Keratinocyte (primary cell): ENCODE results near the gene APLP2. TPM values are rescaled to one million over a fixed set of nuclear protein-coding genes. Genes with fewer than 3 reads are reported as not detected.

Experiments
- DNase-seq: peaks from one replicate; pipeline ENCODE4 v3.0.0-alpha.2; 2011; ENCODE audit warnings: low read depth, missing footprints, low spot score
- FAIRE-seq: peaks from 2 replicates; lab custom pipeline; 2011; peaks lifted over from hg19 to GRCh38; lab: Jason Lieb, UNC
- H2AFZ ChIP-seq: 2 replicates; pipeline ENCODE4 v1.6.0; 2012; ENCODE audit warnings: low read length, control low read depth, inconsistent platforms; ENCODE audit not compliant: control insufficient read depth
- H3K27ac ChIP-seq: 2 replicates; pipeline ENCODE4 v1.5.1; 2011; ENCODE audit warnings: low read length; ENCODE audit not compliant: control insufficient read depth, insufficient read depth
- H3K27me3 ChIP-seq: 3 replicates; pipeline ENCODE4 v1.6.0; 2011; ENCODE audit warnings: low read length; ENCODE audit not compliant: control insufficient read depth, insufficient read depth; ENCODE audit errors: extremely low read depth
- H3K36me3 ChIP-seq, 2 experiments: 2 replicates in 1 of 2; 3 replicates in 1 of 2; pipeline ENCODE4 v1.5.1; 2011; ENCODE audit warnings: low read length in 2 of 2, mild to moderate bottlenecking in 1 of 2; ENCODE audit not compliant: control insufficient read depth in 2 of 2, insufficient read depth in 2 of 2; ENCODE audit errors: extremely low read depth in 1 of 2
- H3K4me1 ChIP-seq: 3 replicates; pipeline ENCODE4 v1.5.1; 2011; ENCODE audit warnings: low read length; ENCODE audit not compliant: control insufficient read depth, insufficient read depth; ENCODE audit errors: extremely low read depth
- H3K4me2 ChIP-seq: 3 replicates; pipeline ENCODE4 v1.6.0; 2011; ENCODE audit warnings: low read depth, low read length; ENCODE audit not compliant: control insufficient read depth, insufficient read depth; ENCODE audit errors: extremely low read depth
- H3K4me3 ChIP-seq, 3 experiments: fragments of 200-600 bp in 1 of 3; sonication (generic) in 1 of 3; 2 replicates in 2 of 3; 3 replicates in 1 of 3; pipeline ENCODE4 v1.5.1; 2011 to 2016; ENCODE audit warnings: low read length in 3 of 3, mild to moderate bottlenecking in 3 of 3, control low read depth in 2 of 3, inconsistent platforms in 1 of 3, low read depth in 1 of 3, mixed read lengths in 1 of 3, mixed run types in 1 of 3, moderate library complexity in 1 of 3; ENCODE audit not compliant: control insufficient read depth in 2 of 3, insufficient read depth in 2 of 3; ENCODE audit errors: extremely low read depth in 1 of 3
- H3K79me2 ChIP-seq: 2 replicates; pipeline ENCODE4 v1.6.0; 2012; ENCODE audit warnings: low read length; ENCODE audit not compliant: control insufficient read depth, insufficient read depth
- H3K9ac ChIP-seq: 3 replicates; pipeline ENCODE4 v1.6.0; 2011; ENCODE audit warnings: low read length; ENCODE audit not compliant: control insufficient read depth, insufficient read depth; ENCODE audit errors: extremely low read depth
- H3K9me1 ChIP-seq: 3 replicates; pipeline ENCODE4 v1.6.0; 2011; ENCODE audit warnings: low read length; ENCODE audit not compliant: control insufficient read depth, insufficient read depth; ENCODE audit errors: extremely low read depth
- H3K9me3 ChIP-seq: 2 replicates; pipeline ENCODE4 v1.5.1; 2012; ENCODE audit warnings: low read depth, low read length; ENCODE audit not compliant: control insufficient read depth
- H4K20me1 ChIP-seq: 3 replicates; pipeline ENCODE4 v1.6.0; 2011; ENCODE audit warnings: low read length; ENCODE audit not compliant: control insufficient read depth, insufficient read depth; ENCODE audit errors: extremely low read depth
- EZH2 ChIP-seq: IDR thresholded peaks from one replicate; pipeline ENCODE4 v1.6.1; 2012; ENCODE audit warnings: inconsistent platforms, mild to moderate bottlenecking, low read length, moderate library complexity
- dilution Hi-C: fragments of 300-500 bp; cut with MboI; formaldehyde crosslinking; loops from one replicate; pipeline ENCODE4 v1.7.0; 2020; ENCODE audit warnings: low sequenced_read_pairs; ENCODE audit not compliant: extremely low pct_ligation_motif_present
- polyA plus RNA-seq, 5 experiments: library from polyadenylated mRNA; depleted of rRNA in 3 of 5; stranded (reverse) in 3 of 5; stranded (forward) in 1 of 5; unstranded in 1 of 5; fragments of >200 nt; gene quantifications; 1 replicate in 1 of 5; 2 replicates in 3 of 5; 3 replicates in 1 of 5; pipeline versions ENCODE4 v1.2.1 to v1.2.3, GENCODE V29; 2011 to 2012; ENCODE audit warnings: missing spikeins in 2 of 5, low read depth in 1 of 5, low replicate concordance in 1 of 5
- TF ChIP-seq, protein P1 (sequence below), 3 experiments: IDR thresholded peaks in 1 of 3; conservative IDR thresholded peaks in 1 of 3; optimal IDR thresholded peaks in 1 of 3; 2 replicates in 2 of 3; 3 replicates in 1 of 3; pipeline versions ENCODE3 to v1.5.1; 2011; ENCODE audit warnings: low read length in 3 of 3, mild to moderate bottlenecking in 3 of 3, moderate library complexity in 2 of 3, control low read depth in 1 of 3, inconsistent platforms in 1 of 3; ENCODE audit not compliant: insufficient read depth in 2 of 3; ENCODE audit errors: extremely low read depth in 1 of 3

Gene APLP2
- polyA plus RNA-seq, 1 donor (not counting 4 experiments of a cell fraction or from before 2014, with no cell fraction given), result 531 TPM

DNA sequence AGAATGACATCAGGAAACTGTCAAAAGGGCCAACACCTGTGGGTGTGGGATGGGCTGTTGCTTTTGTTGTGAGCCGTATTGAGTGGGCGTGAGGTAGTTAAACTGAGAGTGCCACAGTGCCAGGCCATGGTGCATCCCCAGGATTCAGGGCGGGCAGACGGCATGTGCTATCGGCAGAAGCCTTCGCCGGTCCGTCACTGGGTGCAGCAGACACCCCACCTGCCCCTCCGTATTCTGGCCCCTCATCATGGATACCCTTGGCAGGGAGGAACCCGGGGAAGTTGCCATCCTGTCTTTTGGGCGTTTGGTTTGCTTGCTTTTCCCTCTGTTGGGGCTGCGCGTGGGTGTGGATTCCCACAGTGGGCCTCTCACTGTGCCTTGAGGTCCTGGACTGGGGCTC lies 117.4 kb downstream of the APLP2 start:
- Histone ChIP-seq H2AFZ (no peak overlapping the region), H4K20me1 (peaks cover 11% of the 10 kb centered on the region), H3K4me2 (no peak overlapping the region), H3K9ac (no peak overlapping the region), H3K79me2 (peaks cover 53% of the 10 kb centered on the region), H3K4me1 (peaks cover 3% of the 10 kb centered on the region), H3K4me3 (no peak overlapping the region), H3K36me3 (peaks cover 8 to 14% of the 10 kb centered on the region in 2 experiments), H3K27me3 (no peaks in the 10 kb centered on the region), H3K27ac (no peak overlapping the region), H3K9me3 (no peaks in the 10 kb centered on the region), H3K9me1 (peaks cover 3% of the 10 kb centered on the region)
- TF ChIP-seq EZH2, result no peak
- TF ChIP-seq, protein P1, sequence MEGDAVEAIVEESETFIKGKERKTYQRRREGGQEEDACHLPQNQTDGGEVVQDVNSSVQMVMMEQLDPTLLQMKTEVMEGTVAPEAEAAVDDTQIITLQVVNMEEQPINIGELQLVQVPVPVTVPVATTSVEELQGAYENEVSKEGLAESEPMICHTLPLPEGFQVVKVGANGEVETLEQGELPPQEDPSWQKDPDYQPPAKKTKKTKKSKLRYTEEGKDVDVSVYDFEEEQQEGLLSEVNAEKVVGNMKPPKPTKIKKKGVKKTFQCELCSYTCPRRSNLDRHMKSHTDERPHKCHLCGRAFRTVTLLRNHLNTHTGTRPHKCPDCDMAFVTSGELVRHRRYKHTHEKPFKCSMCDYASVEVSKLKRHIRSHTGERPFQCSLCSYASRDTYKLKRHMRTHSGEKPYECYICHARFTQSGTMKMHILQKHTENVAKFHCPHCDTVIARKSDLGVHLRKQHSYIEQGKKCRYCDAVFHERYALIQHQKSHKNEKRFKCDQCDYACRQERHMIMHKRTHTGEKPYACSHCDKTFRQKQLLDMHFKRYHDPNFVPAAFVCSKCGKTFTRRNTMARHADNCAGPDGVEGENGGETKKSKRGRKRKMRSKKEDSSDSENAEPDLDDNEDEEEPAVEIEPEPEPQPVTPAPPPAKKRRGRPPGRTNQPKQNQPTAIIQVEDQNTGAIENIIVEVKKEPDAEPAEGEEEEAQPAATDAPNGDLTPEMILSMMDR (optimal IDR thresholded peaks at IDR 0.05 in 1 of 3, IDR thresholded peaks at IDR 0.05 in 1 of 3, conservative IDR thresholded peaks at IDR 0.05 in 1 of 3; ENCODE audit: extremely low read depth in 1 of 3, insufficient read depth in 2 of 3, low read length in 3 of 3), result no peak
- no peak for DNase-seq
- dilution Hi-C loops, result no loop called here
- FAIRE-seq, result no peak

DNA sequence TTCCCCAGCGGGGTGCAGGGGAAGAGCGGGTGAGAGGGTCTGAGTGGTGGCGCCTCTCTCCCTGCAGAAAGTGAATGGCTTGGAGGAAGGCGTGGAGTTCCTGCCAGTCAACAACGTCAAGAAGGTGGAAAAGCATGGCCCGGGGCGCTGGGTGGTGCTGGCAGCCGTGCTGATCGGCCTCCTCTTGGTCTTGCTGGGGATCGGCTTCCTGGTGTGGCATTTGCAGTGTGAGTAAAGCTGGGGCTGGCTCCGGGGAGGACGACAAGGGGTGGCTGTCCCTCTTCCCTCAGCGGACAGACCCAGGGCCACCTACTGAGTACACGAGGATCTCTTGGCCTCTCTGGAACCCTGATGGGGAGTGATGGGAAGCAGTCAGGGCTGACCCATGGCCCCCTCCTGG lies 118.4 kb downstream of the APLP2 start:
- Histone ChIP-seq H3K27me3 (no peaks in the 10 kb centered on the region), H3K79me2 (peaks cover 45% of the 10 kb centered on the region), H3K9me3 (no peaks in the 10 kb centered on the region), H3K4me2 (no peak overlapping the region), H2AFZ (no peak overlapping the region), H3K4me1 (no peaks in the 10 kb centered on the region), H3K9ac (no peak overlapping the region), H3K27ac (no peak overlapping the region), H3K4me3 (no peak overlapping the region), H3K36me3 (peaks cover 8 to 14% of the 10 kb centered on the region in 2 experiments), H4K20me1 (peaks cover 8% of the 10 kb centered on the region), H3K9me1 (no peaks in the 10 kb centered on the region)
- DNase-seq, result no peak
- FAIRE-seq, result no peak
- dilution Hi-C loops, result no loop called here
- no peak for TF ChIP-seq EZH2
- TF ChIP-seq, protein P1 (optimal IDR thresholded peaks at IDR 0.05 in 1 of 3, IDR thresholded peaks at IDR 0.05 in 1 of 3, conservative IDR thresholded peaks at IDR 0.05 in 1 of 3; ENCODE audit: extremely low read depth in 1 of 3, insufficient read depth in 2 of 3, low read length in 3 of 3), result no peak
